Kidney epithelial cell (primary cell): ENCODE measurements around the gene KIF4B. TPM values are rescaled to one million over a fixed set of nuclear protein-coding genes. Genes with fewer than 3 reads are reported as not detected.

ENCODE experiments used
- DNase-seq: peaks from one replicate; pipeline ENCODE4 v3.0.0-alpha.2; 2010; ENCODE audit warnings: low read depth
- H3K27me3 ChIP-seq: 2 replicates; pipeline ENCODE4 v1.6.0; 2011; ENCODE audit warnings: low read length; ENCODE audit not compliant: control insufficient read depth, insufficient read depth
- H3K36me3 ChIP-seq: 2 replicates; pipeline ENCODE4 v1.5.1; 2011; ENCODE audit warnings: low read length; ENCODE audit not compliant: control insufficient read depth, insufficient read depth
- H3K4me3 ChIP-seq: 2 replicates; pipeline ENCODE4 v1.5.1; 2011; ENCODE audit warnings: low read depth, mild to moderate bottlenecking, control low read depth, low read length
- total RNA-seq: library from RNA; depleted of rRNA; stranded (reverse); fragments of >200 nt; gene quantifications from 2 replicates; pipeline ENCODE4 v1.2.3, GENCODE V29; 2015
- TF ChIP-seq, protein P1 (sequence below): IDR thresholded peaks from 2 replicates; pipeline ENCODE4 v1.5.1; 2011; ENCODE audit warnings: mild to moderate bottlenecking, moderate library complexity, low read length, control low read depth, inconsistent platforms; ENCODE audit not compliant: insufficient read depth, poor library complexity, severe bottlenecking

Gene KIF4B
- total RNA-seq, 1 donor from 2014 or later: not detected

GRCh38 chr5:155053501-155053900 lies 39.9 kb downstream of the KIF4B start:
- Histone ChIP-seq H3K27me3 (no peaks in the 10 kb centered on the region), H3K4me3 (no peak overlapping the region), H3K36me3 (no peaks in the 10 kb centered on the region)
- DNase-seq: no peak
- TF ChIP-seq, protein P1, sequence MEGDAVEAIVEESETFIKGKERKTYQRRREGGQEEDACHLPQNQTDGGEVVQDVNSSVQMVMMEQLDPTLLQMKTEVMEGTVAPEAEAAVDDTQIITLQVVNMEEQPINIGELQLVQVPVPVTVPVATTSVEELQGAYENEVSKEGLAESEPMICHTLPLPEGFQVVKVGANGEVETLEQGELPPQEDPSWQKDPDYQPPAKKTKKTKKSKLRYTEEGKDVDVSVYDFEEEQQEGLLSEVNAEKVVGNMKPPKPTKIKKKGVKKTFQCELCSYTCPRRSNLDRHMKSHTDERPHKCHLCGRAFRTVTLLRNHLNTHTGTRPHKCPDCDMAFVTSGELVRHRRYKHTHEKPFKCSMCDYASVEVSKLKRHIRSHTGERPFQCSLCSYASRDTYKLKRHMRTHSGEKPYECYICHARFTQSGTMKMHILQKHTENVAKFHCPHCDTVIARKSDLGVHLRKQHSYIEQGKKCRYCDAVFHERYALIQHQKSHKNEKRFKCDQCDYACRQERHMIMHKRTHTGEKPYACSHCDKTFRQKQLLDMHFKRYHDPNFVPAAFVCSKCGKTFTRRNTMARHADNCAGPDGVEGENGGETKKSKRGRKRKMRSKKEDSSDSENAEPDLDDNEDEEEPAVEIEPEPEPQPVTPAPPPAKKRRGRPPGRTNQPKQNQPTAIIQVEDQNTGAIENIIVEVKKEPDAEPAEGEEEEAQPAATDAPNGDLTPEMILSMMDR: no peak

DNA sequence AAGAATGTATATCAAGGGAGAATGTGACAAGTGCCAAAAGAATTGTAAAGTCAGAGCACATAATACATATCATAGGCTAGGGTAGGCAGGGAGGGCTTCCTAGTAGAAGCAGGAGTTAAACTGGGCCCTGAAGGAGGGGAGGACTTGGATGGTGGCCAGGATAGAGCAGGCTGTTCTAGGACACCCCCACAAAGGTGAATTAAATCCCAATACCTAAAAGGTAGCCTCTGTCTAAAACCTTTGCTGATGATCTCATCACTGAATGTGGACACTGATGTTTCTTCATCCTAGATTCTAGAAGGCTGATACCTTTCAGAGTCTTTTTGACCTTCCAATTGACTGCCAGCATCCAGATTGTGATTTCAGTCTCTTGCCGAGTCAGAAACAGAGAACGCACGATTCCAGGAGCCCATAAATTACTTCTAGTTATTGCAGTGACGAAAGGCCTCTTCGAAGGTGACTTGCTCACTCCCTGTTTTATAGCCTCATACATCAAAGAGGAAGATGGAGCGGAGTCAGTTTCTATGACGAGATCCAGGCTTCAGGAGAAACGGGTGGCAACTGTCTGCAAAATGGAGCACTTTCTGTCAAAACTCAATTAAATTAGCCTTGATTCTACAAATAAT lies 43.2 kb downstream of the KIF4B start:
- H3K27me3 ChIP-seq: no peaks in the 10 kb centered on the region
- DNase-seq: no peak
- TF ChIP-seq, protein P1: no peak
- no peaks in the 10 kb centered on the region for H3K36me3 ChIP-seq
- H3K4me3 ChIP-seq: no peak overlapping the region

GRCh38 chr5:155057626-155058025 lies 44.1 kb downstream of the KIF4B start:
- Histone ChIP-seq H3K27me3 (no peaks in the 10 kb centered on the region), H3K4me3 (no peak overlapping the region), H3K36me3 (no peaks in the 10 kb centered on the region)
- DNase-seq: no peak
- TF ChIP-seq, protein P1: no peak

DNA sequence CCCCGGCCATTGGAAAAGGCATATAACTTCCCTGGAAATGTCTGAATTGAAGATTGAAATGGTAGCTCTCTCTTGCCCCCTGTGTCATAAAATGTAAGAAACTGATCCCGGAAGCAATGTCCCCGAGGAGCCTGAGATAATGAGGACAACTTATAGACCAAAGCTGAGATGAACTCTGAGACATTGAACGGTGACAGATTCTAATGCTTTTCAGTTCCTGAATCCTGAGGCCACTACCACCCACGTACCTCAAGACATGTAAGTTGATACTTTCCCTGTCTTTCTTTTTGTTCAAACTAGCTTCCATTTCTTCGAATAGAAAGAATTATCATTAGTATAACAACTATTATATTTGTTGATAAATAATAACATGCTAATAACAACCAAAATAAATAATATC lies 51.0 kb downstream of the KIF4B start:
- Histone ChIP-seq H3K36me3 (no peaks in the 10 kb centered on the region), H3K27me3 (no peaks in the 10 kb centered on the region), H3K4me3 (no peak overlapping the region)
- no peak for DNase-seq
- TF ChIP-seq, protein P1: no peak

DNA sequence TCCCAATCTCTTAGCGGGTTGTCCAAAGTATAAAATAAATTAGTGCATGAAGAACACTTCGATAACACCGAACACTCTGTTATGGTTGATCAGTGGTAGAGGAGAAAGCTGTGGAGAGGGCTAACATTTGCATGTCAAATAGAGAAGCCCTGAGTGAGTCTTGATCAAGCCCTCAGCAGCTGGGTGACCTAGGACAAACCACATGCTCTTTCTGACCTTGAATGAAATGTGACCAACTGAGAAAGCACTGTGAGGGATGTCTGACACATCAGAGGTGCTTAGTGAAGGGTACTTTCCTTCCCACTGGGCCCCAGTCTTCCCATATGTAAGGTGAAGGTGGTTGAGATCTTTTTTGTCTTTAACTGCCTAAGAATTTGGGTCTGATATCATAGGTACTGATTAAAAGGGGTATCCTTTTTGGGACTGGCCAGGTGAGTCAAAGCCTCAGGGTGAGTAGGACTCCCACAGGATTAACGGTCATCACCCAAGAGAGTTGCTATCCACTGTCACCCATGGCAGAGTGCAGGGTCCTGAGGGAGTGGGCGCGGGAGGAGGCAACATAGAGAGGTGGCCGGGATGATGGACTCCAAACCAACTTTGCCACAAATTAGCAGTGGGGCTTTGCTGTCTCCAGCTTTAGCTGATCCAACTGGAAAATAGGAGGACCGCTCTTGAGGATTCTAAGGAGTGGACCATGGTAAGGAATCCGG lies 53.5 kb downstream of the KIF4B start:
- no peaks in the 10 kb centered on the region for H3K36me3 ChIP-seq
- TF ChIP-seq, protein P1: no peak
- H3K27me3 ChIP-seq: no peaks in the 10 kb centered on the region
- H3K4me3 ChIP-seq: no peak overlapping the region
- DNase-seq: no peak

Other genes with a start within 250 kb of the KIF4B start
- gene FAXDC2, start 163.2 kb upstream of the KIF4B start, total RNA-seq: 0.62 and 2.6 TPM in 2 replicates
- gene CNOT8, start 155.1 kb upstream of the KIF4B start, total RNA-seq: 82.5 and 92.4 TPM in 2 replicates
- gene GEMIN5, start 75.5 kb upstream of the KIF4B start, total RNA-seq: 14.7 and 16.3 TPM in 2 replicates
- gene MRPL22, start 72.7 kb upstream of the KIF4B start, total RNA-seq: 24.5 and 26.8 TPM in 2 replicates